Astrocyte of the cerebellum (primary cell): ENCODE data around the gene CAMK4.

Experiments used
- DNase-seq: peaks from one replicate; pipeline ENCODE4 v3.0.0-alpha.2; 2011; ENCODE audit warnings: low read depth
- H3K4me3 ChIP-seq: 2 replicates; pipeline ENCODE4 v1.5.1; 2011; ENCODE audit warnings: mild to moderate bottlenecking, low read depth, low read length, moderate library complexity
- in situ Hi-C: cut with HindIII; loops from 2 replicates; pipeline ENCODE4 v1.10.0; 2017; ENCODE audit warnings: low sequenced_read_pairs
- TF ChIP-seq, protein P1 (sequence below): IDR thresholded peaks from 2 replicates; pipeline ENCODE4 v1.5.1; 2012; ENCODE audit warnings: low read length, low read depth, moderate library complexity, mild to moderate bottlenecking; ENCODE audit errors: missing control alignments

The CAMK4 gene

GRCh38 chr5:111221139-111221538, 3.0 kb upstream of the CAMK4 start:
- H3K4me3 ChIP-seq: no peak overlapping the region
- TF ChIP-seq, protein P1, sequence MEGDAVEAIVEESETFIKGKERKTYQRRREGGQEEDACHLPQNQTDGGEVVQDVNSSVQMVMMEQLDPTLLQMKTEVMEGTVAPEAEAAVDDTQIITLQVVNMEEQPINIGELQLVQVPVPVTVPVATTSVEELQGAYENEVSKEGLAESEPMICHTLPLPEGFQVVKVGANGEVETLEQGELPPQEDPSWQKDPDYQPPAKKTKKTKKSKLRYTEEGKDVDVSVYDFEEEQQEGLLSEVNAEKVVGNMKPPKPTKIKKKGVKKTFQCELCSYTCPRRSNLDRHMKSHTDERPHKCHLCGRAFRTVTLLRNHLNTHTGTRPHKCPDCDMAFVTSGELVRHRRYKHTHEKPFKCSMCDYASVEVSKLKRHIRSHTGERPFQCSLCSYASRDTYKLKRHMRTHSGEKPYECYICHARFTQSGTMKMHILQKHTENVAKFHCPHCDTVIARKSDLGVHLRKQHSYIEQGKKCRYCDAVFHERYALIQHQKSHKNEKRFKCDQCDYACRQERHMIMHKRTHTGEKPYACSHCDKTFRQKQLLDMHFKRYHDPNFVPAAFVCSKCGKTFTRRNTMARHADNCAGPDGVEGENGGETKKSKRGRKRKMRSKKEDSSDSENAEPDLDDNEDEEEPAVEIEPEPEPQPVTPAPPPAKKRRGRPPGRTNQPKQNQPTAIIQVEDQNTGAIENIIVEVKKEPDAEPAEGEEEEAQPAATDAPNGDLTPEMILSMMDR: no peak
- no peak for DNase-seq
- in situ Hi-C loops: no loop called here

DNA sequence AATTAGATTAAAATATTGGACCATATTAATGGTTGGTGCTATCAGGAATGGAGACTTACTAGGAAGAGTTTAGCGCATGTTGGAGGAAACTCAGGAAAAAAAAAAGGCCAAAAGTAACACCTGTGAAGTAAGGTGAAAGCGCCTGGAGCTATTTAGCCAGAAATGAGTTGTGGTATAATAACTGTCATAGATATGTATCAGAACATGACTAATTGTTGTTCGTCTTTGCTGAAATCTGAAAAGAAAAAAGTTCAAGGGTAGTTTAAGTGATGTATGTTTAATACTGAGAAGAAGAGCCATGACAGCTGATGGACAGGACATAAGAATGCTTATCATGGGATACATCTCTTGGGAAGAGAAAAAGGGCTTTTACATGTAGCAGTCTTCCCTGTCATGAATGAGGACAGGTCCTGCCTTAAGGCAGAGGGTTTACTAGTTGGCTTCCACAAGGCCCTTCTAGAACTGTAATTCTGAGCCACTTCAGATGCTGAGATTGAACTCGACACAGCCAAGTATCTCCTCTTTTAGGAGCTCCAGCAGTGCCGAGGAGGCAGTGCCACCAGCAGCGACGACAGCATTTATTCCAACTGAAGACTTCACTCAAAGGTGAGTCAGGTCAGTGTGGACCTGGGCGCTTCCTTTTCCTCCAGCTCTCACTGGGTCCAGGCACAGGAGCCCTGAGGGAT, 940 bp upstream of the CAMK4 start:
- H3K4me3 ChIP-seq: peak overlapping the region; percentile 63
- TF ChIP-seq, protein P1: no peak
- in situ Hi-C loops: no loop called here
- DNase-seq: no peak

- no peak for DNase-seq
- TF ChIP-seq, protein P1: no peak
- peak overlapping the region; percentile 63 for H3K4me3 ChIP-seq
- in situ Hi-C loops: no loop called here
Measured at GRCh38 chr5:111224561-111225345, 569 bp downstream of the CAMK4 start.

DNA sequence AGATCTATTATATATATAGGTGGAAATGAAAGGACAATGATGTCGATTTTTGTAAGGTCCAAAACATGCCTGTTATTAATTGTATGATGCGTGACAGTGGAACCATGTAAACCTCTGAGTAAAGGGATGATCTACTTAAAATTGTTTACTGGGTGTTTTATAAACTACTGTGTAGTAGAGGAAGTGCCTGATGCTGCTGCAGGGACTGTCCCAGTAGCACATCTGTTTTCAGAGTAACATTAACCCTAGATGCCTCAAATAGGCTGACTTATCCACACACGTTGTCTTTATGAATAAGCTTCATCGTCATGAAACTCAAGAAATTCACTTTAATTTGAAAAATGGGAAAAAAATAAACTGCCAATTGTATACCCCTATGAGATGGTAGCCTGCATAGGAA, 1.7 kb downstream of the CAMK4 start:
- DNase-seq: no peak
- TF ChIP-seq, protein P1: no peak
- no peak overlapping the region for H3K4me3 ChIP-seq
- in situ Hi-C loops: no loop called here

- H3K4me3 ChIP-seq: no peak overlapping the region
- in situ Hi-C loops: no loop called here
- no peak for DNase-seq
- TF ChIP-seq, protein P1: no peak
Measured at GRCh38 chr5:111226556-111226955, 2.4 kb downstream of the CAMK4 start.

- in situ Hi-C loops: no loop called here
- TF ChIP-seq, protein P1: no peak
- H3K4me3 ChIP-seq: no peak overlapping the region
- no peak for DNase-seq
Measured at GRCh38 chr5:111227226-111227782, 3.1 kb downstream of the CAMK4 start.
